Activated T-helper 1 cell treated with anti-CD3 and anti-CD28 coated beads, Interleukin-12 subunit alpha, Interleukin-12 subunit beta, Interleukin-2, Interleukin-4 antibody, amounts not matched to agents 30 ng/mL and 10 ng/mL and 1 ng/mL, durations not matched to agents 14 hours and 24 hours and 36 hours (primary cell): ENCODE results near the gene C19orf73. TPM values are rescaled to one million over a fixed set of nuclear protein-coding genes. Genes with fewer than 3 reads are reported as not detected.
A peak's percentile ranks its signal among the peaks of the same experiment; 100 is the strongest.

Experiments
- DNase-seq: peaks from one replicate; pipeline ENCODE4 v3.0.0; 2021; ENCODE audit warnings: low spot score
- H3K27ac Mint-ChIP-seq: one replicate; pipeline ENCODE4 v1.8.0; 2021; ENCODE audit warnings: mild to moderate bottlenecking, mixed read lengths
- H3K27me3 Mint-ChIP-seq: one replicate; pipeline ENCODE4 v1.8.0; 2022; ENCODE audit warnings: mild to moderate bottlenecking, moderate library complexity, mixed read lengths; ENCODE audit not compliant: insufficient read depth
- H3K36me3 Mint-ChIP-seq: one replicate; pipeline ENCODE4 v1.8.0; 2021; ENCODE audit warnings: low read depth, mixed read lengths
- H3K4me1 Mint-ChIP-seq: one replicate; pipeline ENCODE4 v1.8.0; 2021; ENCODE audit warnings: low read depth, mixed read lengths
- H3K4me3 Mint-ChIP-seq: one replicate; pipeline ENCODE4 v1.8.0; 2021; ENCODE audit warnings: mild to moderate bottlenecking, moderate library complexity, mixed read lengths
- H3K9me3 Mint-ChIP-seq: one replicate; pipeline ENCODE4 v1.8.0; 2021; ENCODE audit warnings: mixed read lengths
- intact Hi-C: fragments of 100-400 bp; cut with micrococcal nuclease; formaldehyde crosslinking; loops from one replicate; pipeline ENCODE4 v1.15.1; 2024
- total RNA-seq: library from RNA; stranded (reverse); gene quantifications from 2 replicates; pipeline ENCODE4 v1.2.3, GENCODE V29; 2022

The C19orf73 gene
- 2.6 and 2.9 TPM in 2 replicates for total RNA-seq

DNA sequence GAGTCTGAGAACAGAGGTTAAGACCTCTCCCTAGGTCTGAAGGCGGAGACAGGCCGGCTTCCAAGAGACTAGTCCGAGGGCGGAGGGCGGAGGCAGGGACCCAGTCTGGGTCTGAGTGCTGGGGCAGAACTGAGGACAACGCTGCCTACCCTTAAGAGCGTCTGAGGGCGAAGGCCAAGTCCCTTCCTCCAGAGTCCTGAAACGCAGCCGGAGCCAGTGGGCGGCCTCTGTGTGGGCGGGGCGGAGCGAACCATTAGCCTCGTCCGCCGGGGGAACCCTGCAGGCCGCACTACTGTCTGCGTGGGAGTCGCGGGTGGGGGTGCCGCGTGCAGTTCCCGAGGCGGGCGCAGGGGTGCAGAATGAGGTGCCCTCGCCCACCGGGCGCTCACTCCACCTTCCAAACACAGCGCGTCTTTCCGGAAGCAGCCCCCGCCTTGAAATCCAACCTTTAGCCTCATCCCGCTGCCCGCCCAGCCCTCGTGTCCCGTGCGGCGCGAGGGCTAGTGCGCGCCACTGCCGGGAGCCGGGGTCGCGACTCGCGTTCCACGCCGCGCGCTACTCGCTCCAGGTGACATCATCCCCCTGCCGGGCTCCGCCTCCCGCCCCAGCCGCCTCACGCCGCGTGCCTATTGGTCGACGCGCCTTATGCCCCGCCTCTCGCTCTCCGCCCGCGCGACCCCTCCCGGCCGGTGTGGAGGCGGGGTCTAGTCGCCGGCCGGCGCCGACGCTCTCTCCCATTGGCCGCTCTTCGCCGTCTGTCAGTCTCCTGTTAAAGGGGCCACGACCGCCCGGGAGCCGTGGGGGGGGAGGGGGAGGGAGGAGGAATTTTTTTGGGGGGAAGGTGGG lies at the start of gene C19orf73:
Gene C19orf73, minus strand, starts transcription at position 579 of the 846 bp plus-strand sequence. Its CDS starts 121 bp downstream, at position 458.
- Mint-ChIP-seq H3K4me1 (peaks cover 34% of the 10 kb centered on the region), H3K27me3 (peaks cover 17% of the 10 kb centered on the region)
- intact Hi-C loops = loop anchor here (1.0 to 10.0 kb wide), 9 partner anchors 10 to 484 kb away; partner anchors contain the start of genes DBP, GYS1, PPP1R15A and PRR12

DNA sequence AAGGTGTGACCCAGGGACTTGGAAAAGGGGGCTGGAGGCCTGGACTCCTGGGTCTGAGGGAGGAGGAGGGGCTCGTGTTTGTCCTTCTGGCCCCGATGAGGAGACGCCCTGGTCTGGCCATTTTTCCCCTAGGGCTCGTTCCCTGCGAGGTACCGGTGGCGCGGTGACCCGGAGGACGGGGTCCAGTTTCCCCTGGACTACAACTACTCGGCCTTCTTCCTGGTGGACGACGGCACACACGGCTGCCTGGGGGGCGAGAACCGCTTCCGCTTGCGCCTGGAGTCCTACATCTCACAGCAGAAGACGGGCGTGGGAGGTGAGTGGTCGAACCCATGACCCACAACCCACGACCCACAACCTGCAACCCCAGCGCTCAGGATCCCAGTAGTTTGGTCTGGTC lies 49.5 kb upstream of the C19orf73 start:
- intact Hi-C loops = no loop called here

More for the DNA sequence above, at the start of gene C19orf73:
- peak within 1 kb of the TSS; percentile 85 for H3K27ac Mint-ChIP-seq
- H3K4me3 Mint-ChIP-seq = peak within 1 kb of the TSS; percentile 86
- H3K9me3 Mint-ChIP-seq = no peaks in the 10 kb centered on the region
- peak; percentile 94 for DNase-seq
- H3K36me3 Mint-ChIP-seq = no peaks in the 10 kb centered on the region

GRCh38 chr19:49167857-49168409 lies 49.0 kb upstream of the C19orf73 start:
- Mint-ChIP-seq H3K4me1 (no peaks in the 10 kb centered on the region), H3K27ac (no peak overlapping the region), H3K27me3 (peaks cover 1% of the 10 kb centered on the region), H3K4me3 (no peak overlapping the region), H3K9me3 (no peaks in the 10 kb centered on the region), H3K36me3 (no peaks in the 10 kb centered on the region)
- intact Hi-C loops = no loop called here
- no peak for DNase-seq

More for the DNA sequence above, 49.5 kb upstream of the C19orf73 start:
- Mint-ChIP-seq H3K27me3 (peaks cover 1% of the 10 kb centered on the region), H3K4me3 (no peak overlapping the region), H3K4me1 (no peaks in the 10 kb centered on the region), H3K27ac (no peak overlapping the region), H3K9me3 (no peaks in the 10 kb centered on the region), H3K36me3 (no peaks in the 10 kb centered on the region)
- DNase-seq = no peak

- peaks cover 4% of the 10 kb centered on the region for H3K27me3 Mint-ChIP-seq
- H3K27ac Mint-ChIP-seq = no peak overlapping the region
- H3K36me3 Mint-ChIP-seq = no peaks in the 10 kb centered on the region
Observed at GRCh38 chr19:49165865-49166301, 46.9 kb upstream of the C19orf73 start.

GRCh38 chr19:49165111-49165750 lies 46.3 kb upstream of the C19orf73 start:
- Mint-ChIP-seq H3K27ac (no peak overlapping the region), H3K4me3 (no peak overlapping the region), H3K4me1 (no peaks in the 10 kb centered on the region), H3K27me3 (peaks cover 8% of the 10 kb centered on the region), H3K9me3 (no peaks in the 10 kb centered on the region), H3K36me3 (no peaks in the 10 kb centered on the region)
- intact Hi-C loops = no loop called here
- DNase-seq = no peak

More at GRCh38 chr19:49165865-49166301, 46.9 kb upstream of the C19orf73 start:
- Mint-ChIP-seq H3K4me1 (no peaks in the 10 kb centered on the region), H3K9me3 (no peaks in the 10 kb centered on the region), H3K4me3 (no peak overlapping the region)
- intact Hi-C loops = no loop called here
- DNase-seq = no peak

GRCh38 chr19:49161987-49162386 lies 43.0 kb upstream of the C19orf73 start:
- Mint-ChIP-seq H3K27ac (no peak overlapping the region), H3K9me3 (no peaks in the 10 kb centered on the region), H3K4me3 (no peak overlapping the region), H3K27me3 (peaks cover 26% of the 10 kb centered on the region), H3K36me3 (no peaks in the 10 kb centered on the region), H3K4me1 (peaks cover 7% of the 10 kb centered on the region)
- intact Hi-C loops = no loop called here
- no peak for DNase-seq

- Mint-ChIP-seq H3K36me3 (no peaks in the 10 kb centered on the region), H3K9me3 (no peaks in the 10 kb centered on the region), H3K27me3 (peaks cover 31% of the 10 kb centered on the region), H3K4me3 (no peak overlapping the region), H3K27ac (no peak overlapping the region), H3K4me1 (peaks cover 7% of the 10 kb centered on the region)
- no peak for DNase-seq
- intact Hi-C loops = no loop called here
Observed at GRCh38 chr19:49160450-49161189, 41.7 kb upstream of the C19orf73 start.

- peak; percentile 53 for DNase-seq
- Mint-ChIP-seq H3K27ac (no peak within 1 kb of the TSS), H3K4me1 (peaks cover 7% of the 10 kb centered on the region), H3K4me3 (peak within 1 kb of the TSS; percentile 76), H3K36me3 (no peaks in the 10 kb centered on the region), H3K27me3 (peaks cover 50% of the 10 kb centered on the region), H3K9me3 (no peaks in the 10 kb centered on the region)
- intact Hi-C loops = no loop called here
Observed at GRCh38 chr19:49157445-49158224, 38.7 kb upstream of the C19orf73 start, which contains the start of gene TRPM4. TRPM4 (plus strand) TSS chr19:49157792; CDS start chr19:49157867, 75 bp downstream.

DNA sequence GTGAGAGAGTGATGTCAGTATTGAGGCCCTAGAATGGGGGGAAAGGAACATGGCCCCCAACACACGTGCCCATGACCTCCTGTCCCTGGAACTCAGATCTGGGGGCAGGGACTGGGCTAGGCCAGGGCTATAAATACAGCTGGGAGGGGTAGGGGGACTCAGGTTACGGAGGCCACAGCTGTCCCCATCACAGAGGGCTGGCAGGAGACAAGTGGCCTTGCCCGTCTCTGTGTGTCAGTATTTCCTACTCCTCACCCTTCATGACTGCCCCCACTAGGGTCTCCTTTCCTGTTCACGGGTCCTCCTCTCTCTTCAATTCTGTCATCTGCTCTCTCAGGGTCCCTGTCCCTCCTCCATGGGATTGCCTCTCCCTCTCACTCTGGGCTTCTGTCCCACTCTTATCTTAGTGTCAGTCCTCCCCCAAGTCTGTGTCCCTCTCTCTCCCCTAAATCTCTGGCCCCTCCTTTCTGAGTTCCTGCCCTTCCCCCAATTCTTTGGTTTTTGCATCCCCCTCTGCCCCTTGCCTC lies 36.9 kb upstream of the C19orf73 start:
- H3K4me1 Mint-ChIP-seq = peaks cover 7% of the 10 kb centered on the region
- no peak for DNase-seq
- peaks cover 59% of the 10 kb centered on the region for H3K27me3 Mint-ChIP-seq
- no peak overlapping the region for H3K27ac Mint-ChIP-seq
- H3K4me3 Mint-ChIP-seq = no peak overlapping the region
- intact Hi-C loops = no loop called here
- H3K36me3 Mint-ChIP-seq = no peaks in the 10 kb centered on the region
- no peaks in the 10 kb centered on the region for H3K9me3 Mint-ChIP-seq

DNA sequence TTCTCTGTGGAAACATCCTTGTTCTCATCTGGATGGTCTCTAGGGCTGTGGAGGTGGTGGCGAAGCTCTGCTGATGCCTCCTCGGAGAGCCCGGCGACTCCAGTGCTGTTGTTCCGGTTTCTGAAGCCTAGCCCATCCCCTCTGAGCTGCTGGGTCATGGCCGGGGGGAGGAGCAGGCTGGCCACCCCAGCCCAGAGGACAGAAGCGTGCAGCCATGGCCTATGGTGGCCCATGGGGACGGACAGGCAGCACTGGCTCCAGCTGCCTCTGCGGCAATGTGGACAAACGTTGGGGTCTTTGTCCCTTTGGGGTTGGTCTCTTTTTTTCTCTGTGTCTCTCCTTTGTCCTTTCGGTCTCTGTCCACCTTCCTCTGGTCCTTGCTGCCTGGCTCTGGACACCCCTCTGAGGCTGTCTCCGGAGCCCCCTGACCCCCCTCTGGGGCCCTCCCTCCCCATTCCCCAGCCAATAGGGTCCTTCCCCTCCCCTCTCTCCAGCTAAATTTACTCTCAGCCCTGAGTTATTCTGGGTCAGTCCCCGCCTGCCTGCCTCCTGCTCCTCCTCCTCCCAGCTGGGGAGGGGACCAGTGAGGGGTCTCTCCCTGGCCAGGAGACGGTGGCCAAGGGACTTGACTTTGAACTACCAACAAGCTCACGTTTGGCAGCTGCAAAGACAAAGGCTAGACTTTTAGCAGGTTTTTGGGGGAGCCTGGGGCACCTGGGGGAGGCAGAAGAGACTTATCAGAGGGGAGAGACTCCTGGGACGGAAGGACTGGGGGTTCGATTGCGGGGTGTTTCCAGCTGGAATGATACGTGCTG lies 36.3 kb upstream of the C19orf73 start, which contains the start of gene HRC:
Gene HRC, minus strand, starts transcription at position 392 of the 815 bp plus-strand sequence. Its CDS starts 159 bp downstream, at position 233.
- intact Hi-C loops = no loop called here

GRCh38 chr19:49154279-49154678 lies 35.3 kb upstream of the C19orf73 start:
- Mint-ChIP-seq H3K4me1 (peaks cover 19% of the 10 kb centered on the region), H3K36me3 (no peaks in the 10 kb centered on the region), H3K4me3 (peak overlapping the region; percentile 4), H3K27ac (no peak overlapping the region), H3K27me3 (peaks cover 61% of the 10 kb centered on the region), H3K9me3 (no peaks in the 10 kb centered on the region)
- intact Hi-C loops = no loop called here
- no peak for DNase-seq

More for the DNA sequence above, 36.3 kb upstream of the C19orf73 start, which contains the start of gene HRC:
- Mint-ChIP-seq H3K27me3 (peaks cover 55% of the 10 kb centered on the region), H3K27ac (no peak within 1 kb of the TSS), H3K36me3 (no peaks in the 10 kb centered on the region), H3K4me1 (peaks cover 9% of the 10 kb centered on the region), H3K4me3 (no peak within 1 kb of the TSS), H3K9me3 (no peaks in the 10 kb centered on the region)
- DNase-seq = no peak
